Kidney epithelial cell (primary cell): Measurements from ENCODE around the gene CTNNA3. TPM values are rescaled to one million over a fixed set of nuclear protein-coding genes. Genes with fewer than 3 reads are reported as not detected.
A peak's percentile ranks its signal among the peaks of the same experiment; 100 is the strongest.
"Not testable (repeated sequence)": the region's sequence is repeated elsewhere in the genome, so short reads cannot be mapped to it uniquely, and the experiment has no call there.

Source experiments
- DNase-seq: peaks from one replicate; pipeline ENCODE4 v3.0.0-alpha.2; 2010; ENCODE audit warnings: low read depth
- H3K27me3 ChIP-seq: 2 replicates; pipeline ENCODE4 v1.6.0; 2011; ENCODE audit warnings: low read length; ENCODE audit not compliant: control insufficient read depth, insufficient read depth
- H3K36me3 ChIP-seq: 2 replicates; pipeline ENCODE4 v1.5.1; 2011; ENCODE audit warnings: low read length; ENCODE audit not compliant: control insufficient read depth, insufficient read depth
- H3K4me3 ChIP-seq: 2 replicates; pipeline ENCODE4 v1.5.1; 2011; ENCODE audit warnings: low read depth, mild to moderate bottlenecking, control low read depth, low read length
- CTCF ChIP-seq: IDR thresholded peaks from 2 replicates; pipeline ENCODE4 v1.5.1; 2011; ENCODE audit warnings: mild to moderate bottlenecking, moderate library complexity, low read length, control low read depth, inconsistent platforms; ENCODE audit not compliant: insufficient read depth, poor library complexity, severe bottlenecking
- total RNA-seq: library from RNA; depleted of rRNA; stranded (reverse); fragments of >200 nt; gene quantifications from 2 replicates; pipeline ENCODE4 v1.2.3, GENCODE V29; 2015

CTNNA3 gene
- total RNA-seq, 1 donor from 2014 or later = 0.79 TPM

GRCh38 chr10:67705921-67706320, 9.9 kb upstream of the CTNNA3 start:
- Histone ChIP-seq H3K27me3 (no peaks in the 10 kb centered on the region), H3K36me3 (no peaks in the 10 kb centered on the region), H3K4me3 (no peak overlapping the region)
- DNase-seq = no peak
- TF ChIP-seq CTCF = no peak

DNA sequence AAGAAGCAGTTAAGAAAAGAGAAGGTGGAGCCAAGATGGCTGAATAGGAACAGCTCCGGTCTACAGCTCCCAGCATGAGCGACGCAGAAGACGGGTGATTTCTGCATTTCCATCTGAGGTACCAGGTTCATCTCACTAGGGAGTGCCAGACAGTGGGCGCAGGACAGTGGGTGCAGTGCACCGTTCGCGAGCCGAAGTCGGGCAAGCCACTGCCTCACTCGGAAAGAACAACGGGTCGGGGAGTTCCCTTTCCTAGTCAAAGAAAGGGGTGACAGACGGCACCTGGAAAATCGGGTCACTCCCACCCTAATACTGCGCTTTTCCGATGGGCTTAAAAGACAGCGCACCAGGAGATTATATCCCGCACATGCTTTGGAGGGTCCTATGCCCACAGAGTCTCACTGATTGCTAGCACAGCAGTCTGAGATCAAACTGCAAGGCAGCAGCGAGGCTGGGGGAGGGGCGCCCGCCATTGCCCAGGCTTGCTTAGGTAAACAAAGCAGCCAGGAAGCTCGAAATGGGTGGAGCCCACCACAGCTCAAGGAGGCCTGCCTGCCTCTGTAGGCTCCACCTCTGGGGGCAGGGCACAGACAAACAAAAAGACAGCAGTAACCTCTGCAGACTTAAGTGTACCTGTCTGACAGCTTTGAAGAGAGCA, 3.7 kb upstream of the CTNNA3 start:
- DNase-seq, H3K36me3 ChIP-seq, H3K4me3 ChIP-seq, H3K27me3 ChIP-seq: not testable (repeated sequence)

DNA sequence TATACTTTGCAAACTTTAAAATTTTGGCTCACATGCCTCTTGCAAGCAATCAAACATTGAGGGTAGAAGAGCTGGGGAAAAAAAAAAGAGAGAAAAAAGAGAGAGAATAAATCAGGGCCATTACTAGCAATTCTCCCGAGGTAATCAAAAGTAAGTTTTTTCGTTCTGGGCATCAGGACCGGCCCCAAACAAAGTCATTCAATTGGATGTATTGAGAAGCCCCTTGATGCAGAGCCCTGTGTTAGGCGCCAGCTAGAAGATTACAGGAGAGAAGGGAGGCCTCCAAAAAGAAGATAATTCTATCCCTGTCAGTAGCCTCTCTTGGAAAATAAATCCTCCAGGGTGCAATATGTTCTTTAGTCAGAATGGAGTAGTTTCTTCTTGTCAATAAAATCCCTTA, 2.2 kb upstream of the CTNNA3 start:
- Histone ChIP-seq H3K36me3 (no peaks in the 10 kb centered on the region), H3K27me3 (no peaks in the 10 kb centered on the region), H3K4me3 (no peak overlapping the region)
- no peak for TF ChIP-seq CTCF
- no peak for DNase-seq

DNA sequence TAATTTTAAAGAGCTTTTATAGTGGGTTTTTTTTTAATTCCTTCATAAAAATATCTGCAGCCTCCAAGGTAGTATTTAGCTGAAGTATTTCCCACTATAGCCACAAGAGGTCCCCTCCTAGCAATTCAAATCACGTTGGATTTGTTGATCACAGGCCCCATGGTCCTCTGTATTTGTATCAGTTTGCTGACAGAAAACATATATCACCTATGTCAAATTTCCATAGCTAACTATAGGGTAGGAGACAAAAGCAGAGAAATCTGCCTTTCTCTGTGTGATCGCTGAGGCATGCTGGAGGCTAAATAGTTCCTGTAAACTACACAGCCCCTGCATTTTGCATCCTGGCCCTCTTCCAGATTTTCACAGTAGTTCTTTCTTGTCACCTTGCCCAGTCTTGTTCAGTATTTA, 1.7 kb upstream of the CTNNA3 start:
- no peak overlapping the region for H3K4me3 ChIP-seq
- no peaks in the 10 kb centered on the region for H3K36me3 ChIP-seq
- no peaks in the 10 kb centered on the region for H3K27me3 ChIP-seq
- DNase-seq = peak; percentile 14
- peak; percentile 63 for TF ChIP-seq CTCF

DNA sequence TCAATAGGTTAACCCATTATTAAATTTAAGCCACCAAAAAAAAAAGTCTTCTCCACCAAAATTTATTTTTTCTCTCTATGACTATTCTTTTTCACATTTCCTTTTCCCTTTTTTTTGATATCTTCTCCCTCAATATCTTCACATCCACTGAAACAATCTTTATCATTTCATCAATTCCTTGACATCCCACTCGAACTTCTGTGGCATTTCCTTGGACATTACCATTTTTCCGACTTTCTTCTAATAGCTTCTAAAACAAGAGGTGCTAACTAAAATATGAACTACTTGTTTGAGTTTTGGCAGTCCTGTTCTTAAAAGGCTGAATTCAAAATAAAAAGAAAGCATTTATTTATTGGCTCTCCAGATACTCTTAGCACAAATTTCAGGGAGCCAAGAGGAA, 684 bp upstream of the CTNNA3 start:
- H3K4me3 ChIP-seq = no peak overlapping the region
- no peaks in the 10 kb centered on the region for H3K27me3 ChIP-seq
- DNase-seq = no peak
- TF ChIP-seq CTCF = no peak
- no peaks in the 10 kb centered on the region for H3K36me3 ChIP-seq

GRCh38 chr10:67695555-67695954, 440 bp downstream of the CTNNA3 start:
- no peak for TF ChIP-seq CTCF
- no peaks in the 10 kb centered on the region for H3K36me3 ChIP-seq
- H3K27me3 ChIP-seq = no peaks in the 10 kb centered on the region
- DNase-seq = no peak
- no peak overlapping the region for H3K4me3 ChIP-seq

- not testable (repeated sequence) for H3K27me3 ChIP-seq, H3K4me3 ChIP-seq, H3K36me3 ChIP-seq, DNase-seq
Observed at GRCh38 chr10:67691861-67692260, 4.1 kb downstream of the CTNNA3 start.

DNA sequence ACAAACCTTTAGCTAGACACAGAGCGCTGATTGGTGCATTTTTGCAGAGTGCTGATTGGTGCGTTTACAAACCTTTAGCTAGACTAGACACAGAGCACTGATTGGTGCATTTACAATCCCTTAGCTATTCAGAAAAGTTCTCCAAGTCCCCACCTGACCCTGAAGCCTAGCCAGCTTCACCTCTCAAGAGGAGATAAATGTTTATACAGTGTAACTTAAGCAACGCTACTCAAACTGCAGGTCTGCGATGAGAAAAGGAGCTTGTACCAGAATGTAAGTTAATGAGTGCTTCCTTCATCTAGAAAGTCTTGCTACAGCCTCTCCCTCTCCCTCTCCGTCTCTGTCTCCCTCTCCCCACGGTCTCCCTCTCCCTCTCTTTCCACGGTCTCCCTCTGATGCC, 5.5 kb downstream of the CTNNA3 start:
- not testable (repeated sequence) for H3K36me3 ChIP-seq, H3K27me3 ChIP-seq, DNase-seq, H3K4me3 ChIP-seq

GRCh38 chr10:67684140-67684539, 11.9 kb downstream of the CTNNA3 start:
- DNase-seq, H3K4me3 ChIP-seq, H3K36me3 ChIP-seq, H3K27me3 ChIP-seq: not testable (repeated sequence)
